ENCODE data around the gene ANLN. TPM values are rescaled to one million over a fixed set of nuclear protein-coding genes. Genes with fewer than 3 reads are reported as not detected.

Gene ANLN
- total and polyA plus RNA-seq, 2 donors (not counting 3 experiments of a cell fraction or from before 2014, with no cell fraction given): 28.5 to 119 TPM

- H3K9me3 ChIP-seq (replicated peaks; ENCODE audit: control insufficient read depth, insufficient read depth, low read length): no peaks in the 10 kb centered on the region
- H4K20me1 ChIP-seq (replicated peaks; ENCODE audit: control insufficient read depth, extremely low read depth, insufficient read depth, low read length): no peaks in the 10 kb centered on the region
- no TSS peak for BruUV-seq (replicated peaks)
- no peaks in the 10 kb centered on the region for H3K4me1 ChIP-seq (ENCODE audit: control insufficient read depth, extremely low read depth, insufficient read depth, low read length)
- H3K27ac ChIP-seq (ENCODE audit: insufficient read depth, low read depth, low read length): no peak overlapping the region
- CTCF ChIA-PET: interaction anchor here (2.4 kb wide), 1 partner anchor 10 kb away, joined by 12 read pairs; no protein-coding TSS in a partner anchor
- H3K36me3 ChIP-seq (ENCODE audit: control insufficient read depth in 2 of 2, extremely low read depth in 1 of 2, insufficient read depth in 2 of 2, low read length in 2 of 2): no peaks in the 10 kb centered on the region
- DNase-seq (ENCODE audit: low read depth, low spot score) (no peak), FAIRE-seq (no peak)
- H2AFZ ChIP-seq (ENCODE audit: low read depth, low read length): no peak overlapping the region
- H3K79me2 ChIP-seq (ENCODE audit: control insufficient read depth, insufficient read depth, low read length): no peaks in the 10 kb centered on the region
- intact Hi-C loops (cut with micrococcal nuclease) (no loop called here), dilution Hi-C loops (cut with MboI; ENCODE audit: extremely low pct_ligation_motif_present, low sequenced_read_pairs) (no loop called here)
- POLR2A ChIA-PET: no interaction called here
- H3K4me3 ChIP-seq (replicated peaks in 1 of 3; ENCODE audit: insufficient read depth in 1 of 3, low read depth in 1 of 3, low read length in 3 of 3): no peak overlapping the region
- TF ChIP-seq POLR2AphosphoS5 (IDR thresholded peaks at IDR 0.05; ENCODE audit: insufficient read depth, low read depth, low read length) (no peak), GATA2 (IDR thresholded peaks at IDR 0.05; ENCODE audit: insufficient read depth, insufficient read length, low read depth, low read length) (no peak), MAX (IDR thresholded peaks at IDR 0.05; ENCODE audit: insufficient read depth, insufficient read length) (no peak), CTCF (IDR thresholded peaks at IDR 0.05; ENCODE audit: extremely low read depth in 1 of 2, insufficient read depth in 1 of 2, low read depth in 1 of 2, low read length in 2 of 2) (no peak), MYC (IDR thresholded peaks at IDR 0.05; ENCODE audit: low read depth, low read length) (no peak), FOS (IDR thresholded peaks at IDR 0.05; ENCODE audit: borderline replicate concordance, insufficient read depth, low read length) (no peak), POLR2A (IDR thresholded peaks at IDR 0.05; ENCODE audit: low read depth, low read length) (no peak), EZH2 (IDR thresholded peaks at IDR 0.05; ENCODE audit: borderline replicate concordance, low read depth, low read length, severe bottlenecking) (no peak), JUN (IDR thresholded peaks at IDR 0.05; ENCODE audit: borderline replicate concordance, insufficient read depth, insufficient read length, low read depth) (no peak)
- H3K4me2 ChIP-seq (ENCODE audit: insufficient read depth, low read length): no peak overlapping the region
- H3K27me3 ChIP-seq (ENCODE audit: control insufficient read depth in 2 of 2, insufficient read depth in 2 of 2, low read length in 2 of 2): no peaks in the 10 kb centered on the region
- no peaks in the 10 kb centered on the region for H3K9me1 ChIP-seq (replicated peaks; ENCODE audit: control insufficient read depth, extremely low read depth, insufficient read depth, low read length)
- H3K9ac ChIP-seq (replicated peaks; ENCODE audit: extremely low read depth, insufficient read depth, low read length): no peak overlapping the region
These were observed 108.1 kb downstream of the ANLN start for GRCh38 chr7:36497775-36498174.

Other genes with a start within 250 kb of the ANLN start
- 0.23 and 0.42 TPM in 2 replicates for gene EEPD1, start 236.6 kb upstream of the ANLN start, total RNA-seq
- 0.13 and 0.40 TPM in 2 replicates for gene EEPD1, start 236.6 kb upstream of the ANLN start, polyA plus RNA-seq

All from endothelial cell of umbilical vein (primary cell).